ENCODE results near the gene NKX6-1.
A peak's percentile ranks its signal among the peaks of the same experiment; 100 is the strongest.

NKX6-1 gene

DNA sequence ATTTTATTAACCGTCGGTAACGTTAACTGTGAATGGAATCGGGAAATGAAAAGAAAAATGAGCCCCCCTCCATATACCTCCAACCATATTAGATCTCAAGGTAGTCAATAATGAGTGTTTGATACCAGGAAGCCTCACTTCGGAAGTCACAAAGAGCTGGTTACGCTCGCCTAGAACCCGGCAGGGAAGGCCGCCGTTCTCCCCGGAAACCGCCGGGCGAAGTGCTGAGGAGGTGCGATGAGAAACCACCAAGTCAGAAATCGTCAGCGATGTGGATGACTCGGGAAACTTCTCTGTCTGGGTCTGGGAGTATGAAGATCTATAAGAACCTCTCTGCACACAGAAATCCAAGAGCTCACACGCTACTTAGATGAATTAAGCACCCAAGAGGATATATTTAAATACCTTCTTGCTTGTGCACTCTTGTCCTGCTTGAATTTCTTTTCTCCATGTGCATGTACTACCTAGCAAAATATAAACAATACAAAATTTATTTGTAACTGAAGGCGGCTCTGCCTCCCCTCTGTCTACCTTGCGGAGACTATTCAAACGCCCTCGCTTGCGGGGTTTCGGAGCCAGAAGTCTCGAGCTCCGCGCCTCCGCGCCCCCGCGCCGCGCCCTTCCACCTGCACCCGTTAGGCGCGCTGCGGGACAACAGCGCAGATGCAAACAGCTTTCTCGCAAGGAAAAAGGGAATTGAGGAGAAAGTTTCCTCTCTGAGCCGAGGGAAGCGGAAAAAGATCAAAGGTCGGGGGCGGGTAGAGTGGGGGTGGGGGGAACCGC is 17.8 kb downstream of the NKX6-1 start:
- Mint-ChIP-seq H3K4me3 (peak overlapping the region; percentile 75), H3K9me3 (peaks cover 8% of the 10 kb centered on the region), H3K36me3 (ENCODE audit: low read depth) (no peaks in the 10 kb centered on the region), H3K4me1 (peaks cover 32% of the 10 kb centered on the region), H3K27ac (no peak overlapping the region), H3K27me3 (ENCODE audit: low read depth, poor library complexity) (peaks cover 80% of the 10 kb centered on the region)
- DNase-seq: peak; percentile 40
- TF ChIP-seq, protein P1, sequence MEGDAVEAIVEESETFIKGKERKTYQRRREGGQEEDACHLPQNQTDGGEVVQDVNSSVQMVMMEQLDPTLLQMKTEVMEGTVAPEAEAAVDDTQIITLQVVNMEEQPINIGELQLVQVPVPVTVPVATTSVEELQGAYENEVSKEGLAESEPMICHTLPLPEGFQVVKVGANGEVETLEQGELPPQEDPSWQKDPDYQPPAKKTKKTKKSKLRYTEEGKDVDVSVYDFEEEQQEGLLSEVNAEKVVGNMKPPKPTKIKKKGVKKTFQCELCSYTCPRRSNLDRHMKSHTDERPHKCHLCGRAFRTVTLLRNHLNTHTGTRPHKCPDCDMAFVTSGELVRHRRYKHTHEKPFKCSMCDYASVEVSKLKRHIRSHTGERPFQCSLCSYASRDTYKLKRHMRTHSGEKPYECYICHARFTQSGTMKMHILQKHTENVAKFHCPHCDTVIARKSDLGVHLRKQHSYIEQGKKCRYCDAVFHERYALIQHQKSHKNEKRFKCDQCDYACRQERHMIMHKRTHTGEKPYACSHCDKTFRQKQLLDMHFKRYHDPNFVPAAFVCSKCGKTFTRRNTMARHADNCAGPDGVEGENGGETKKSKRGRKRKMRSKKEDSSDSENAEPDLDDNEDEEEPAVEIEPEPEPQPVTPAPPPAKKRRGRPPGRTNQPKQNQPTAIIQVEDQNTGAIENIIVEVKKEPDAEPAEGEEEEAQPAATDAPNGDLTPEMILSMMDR (IDR thresholded peaks at IDR 0.05): no peak

DNA sequence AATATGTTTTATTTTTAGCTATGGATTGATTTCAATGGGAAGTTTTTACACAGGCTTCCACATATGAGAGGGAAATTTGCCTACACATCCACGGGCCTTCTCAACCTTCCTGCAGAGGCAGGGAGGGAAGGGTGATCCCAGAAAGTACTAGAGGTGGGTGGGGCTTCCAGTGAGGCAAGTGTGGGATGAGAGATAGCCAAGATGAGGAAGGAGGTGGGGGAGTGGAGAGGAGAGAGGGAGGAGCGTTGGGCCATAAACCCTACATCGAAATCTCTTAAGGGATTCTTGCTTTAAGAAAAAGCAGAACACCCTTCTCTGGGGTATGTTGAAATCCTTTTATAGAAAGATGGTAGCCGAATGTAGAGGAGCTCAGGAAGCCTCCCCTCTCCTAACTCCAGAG is 19.0 kb downstream of the NKX6-1 start:
- Mint-ChIP-seq H3K4me1 (peaks cover 32% of the 10 kb centered on the region), H3K27me3 (ENCODE audit: low read depth, poor library complexity) (peaks cover 77% of the 10 kb centered on the region), H3K27ac (no peak overlapping the region), H3K36me3 (ENCODE audit: low read depth) (no peaks in the 10 kb centered on the region), H3K9me3 (peaks cover 8% of the 10 kb centered on the region), H3K4me3 (peak overlapping the region; percentile 28)
- TF ChIP-seq, protein P1 (IDR thresholded peaks at IDR 0.05): no peak
- no peak for DNase-seq

DNA sequence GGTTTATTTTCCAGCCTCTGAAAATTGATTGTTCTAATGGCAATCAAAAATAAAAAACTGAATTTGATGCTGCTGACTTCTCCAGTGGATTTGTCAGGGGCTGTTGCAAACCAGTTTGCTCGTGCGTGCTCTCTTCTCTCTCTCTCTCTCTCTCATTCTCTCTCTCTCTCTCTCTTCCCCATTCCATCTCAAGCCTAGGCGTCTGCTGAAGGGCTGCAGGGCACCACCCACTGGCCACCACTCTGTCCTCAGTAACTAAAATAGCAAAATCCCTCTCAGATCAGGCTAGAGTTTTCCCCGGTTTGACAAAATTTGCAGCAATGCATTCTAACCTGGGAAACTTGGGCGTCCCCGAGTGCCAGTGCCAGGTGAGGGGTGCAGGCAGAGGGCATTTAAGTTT is 19.4 kb downstream of the NKX6-1 start:
- Mint-ChIP-seq H3K36me3 (ENCODE audit: low read depth) (no peaks in the 10 kb centered on the region), H3K27ac (no peak overlapping the region), H3K27me3 (ENCODE audit: low read depth, poor library complexity) (peaks cover 76% of the 10 kb centered on the region), H3K4me1 (peaks cover 32% of the 10 kb centered on the region), H3K4me3 (no peak overlapping the region), H3K9me3 (peaks cover 8% of the 10 kb centered on the region)
- TF ChIP-seq, protein P1 (IDR thresholded peaks at IDR 0.05): no peak
- no peak for DNase-seq

DNA sequence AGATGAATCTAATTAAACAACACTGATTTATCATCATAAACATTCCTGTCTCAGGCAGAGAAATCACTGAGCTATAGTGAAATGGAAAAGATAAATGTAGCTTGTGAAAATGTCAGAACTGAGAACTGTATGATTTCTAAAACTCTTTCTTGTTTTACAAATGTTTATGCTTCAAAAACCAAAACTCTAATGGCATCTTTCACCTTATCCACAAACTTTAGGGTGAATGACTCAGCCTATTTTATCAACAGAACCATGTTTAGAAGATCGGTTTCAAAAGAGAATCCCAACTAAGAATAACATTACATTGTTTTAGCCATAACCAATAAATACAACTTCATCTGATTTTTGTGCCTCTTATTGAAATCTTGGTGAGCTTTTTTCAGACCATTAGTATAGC is 21.4 kb downstream of the NKX6-1 start:
- DNase-seq: no peak
- H3K27ac Mint-ChIP-seq: no peak overlapping the region
- peaks cover 4% of the 10 kb centered on the region for H3K9me3 Mint-ChIP-seq
- H3K36me3 Mint-ChIP-seq (ENCODE audit: low read depth): no peaks in the 10 kb centered on the region
- TF ChIP-seq, protein P1 (IDR thresholded peaks at IDR 0.05): no peak
- no peak overlapping the region for H3K4me3 Mint-ChIP-seq
- H3K27me3 Mint-ChIP-seq (ENCODE audit: low read depth, poor library complexity): peaks cover 57% of the 10 kb centered on the region
- H3K4me1 Mint-ChIP-seq: peaks cover 26% of the 10 kb centered on the region

DNA sequence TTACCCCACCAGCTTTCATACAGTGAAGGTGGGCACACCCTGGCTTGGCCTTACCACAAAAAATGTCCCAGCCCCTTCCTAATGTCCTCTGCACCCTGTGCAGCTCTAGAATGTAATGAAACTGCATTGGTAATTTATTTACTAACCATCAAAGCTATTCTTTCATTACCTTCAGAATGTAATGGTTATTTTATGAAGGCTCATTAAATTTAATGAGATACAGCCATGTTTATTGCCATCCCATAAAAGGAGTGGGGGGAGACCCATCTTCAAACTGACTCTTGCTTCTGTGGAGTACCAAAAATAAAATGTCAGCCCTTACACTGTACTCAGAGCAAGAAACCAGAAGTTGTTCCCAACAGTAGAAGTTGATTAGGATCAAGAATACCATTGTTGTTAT is 25.0 kb downstream of the NKX6-1 start:
- Mint-ChIP-seq H3K27me3 (ENCODE audit: low read depth, poor library complexity) (peaks cover 25% of the 10 kb centered on the region), H3K27ac (no peak overlapping the region), H3K9me3 (no peaks in the 10 kb centered on the region), H3K36me3 (ENCODE audit: low read depth) (no peaks in the 10 kb centered on the region), H3K4me1 (no peaks in the 10 kb centered on the region), H3K4me3 (no peak overlapping the region)
- TF ChIP-seq, protein P1 (IDR thresholded peaks at IDR 0.05): no peak
- no peak for DNase-seq

DNA sequence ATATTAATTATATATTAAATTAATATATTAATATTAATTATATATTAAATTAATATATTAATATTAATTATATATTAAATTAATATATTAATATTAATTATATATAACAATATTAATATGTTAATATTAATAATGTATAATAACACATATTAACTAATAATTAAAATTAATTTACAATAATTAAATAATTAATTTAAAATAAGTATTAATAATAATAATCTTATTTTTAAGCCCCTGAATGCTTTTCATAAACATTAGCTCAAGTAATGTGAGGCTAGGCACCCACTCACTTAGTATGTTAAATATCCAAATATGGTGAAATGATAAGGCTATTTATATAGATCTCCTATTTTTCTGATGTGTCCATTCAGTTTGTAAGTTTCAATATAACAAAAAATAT is 26.9 kb downstream of the NKX6-1 start:
- H3K4me1 Mint-ChIP-seq: no peaks in the 10 kb centered on the region
- H3K27me3 Mint-ChIP-seq (ENCODE audit: low read depth, poor library complexity): peaks cover 26% of the 10 kb centered on the region
- H3K4me3 Mint-ChIP-seq: no peak overlapping the region
- TF ChIP-seq, protein P1 (IDR thresholded peaks at IDR 0.05): no peak
- no peaks in the 10 kb centered on the region for H3K9me3 Mint-ChIP-seq
- no peak for DNase-seq
- H3K36me3 Mint-ChIP-seq (ENCODE audit: low read depth): no peaks in the 10 kb centered on the region
- no peak overlapping the region for H3K27ac Mint-ChIP-seq
